ENCODE data around the gene SLC4A7. TPM values are rescaled to one million over a fixed set of nuclear protein-coding genes. Genes with fewer than 3 reads are reported as not detected.

The SLC4A7 gene
- total and polyA plus RNA-seq, 4 experiments from 2014 or later, result 12.7 to 103 (median 60.9) TPM

GRCh38 chr3:27353221-27353620 lies 131.0 kb downstream of the SLC4A7 start:
- no peak overlapping the region for H3K4me3 ChIP-seq (ENCODE audit: low read length in 2 of 2)
- no peaks in the 10 kb centered on the region for H3K36me3 ChIP-seq (ENCODE audit: insufficient read depth, low read length)
- intact Hi-C loops (cut with micrococcal nuclease), result no loop called here
- H3K4me1 Mint-ChIP-seq, result peaks cover 21 to 60% (median 33%) of the 10 kb centered on the region in 4 donors
- ChIA-PET POLR2A (ENCODE audit: partially characterized antibody) (no interaction called here), CTCF (ENCODE audit: partially characterized antibody) (interaction anchor here (2.4 kb wide), 1 partner anchor 114 kb away, joined by 12 read pairs; no protein-coding TSS in a partner anchor)
- DNase-seq, result no peak
- no peaks in the 10 kb centered on the region for H3K27me3 ChIP-seq (ENCODE audit: insufficient read depth, low read length)
- no peaks in the 10 kb centered on the region for H3K9me3 ChIP-seq (ENCODE audit: control insufficient read depth in 1 of 2, low read length in 2 of 2)
- no peaks in the 10 kb centered on the region for H3K36me3 Mint-ChIP-seq
- peaks cover 8% of the 10 kb centered on the region for H3K4me1 ChIP-seq (ENCODE audit: insufficient read depth, low read length)
- H3K27ac Mint-ChIP-seq, result no peak overlapping the region
- no peak overlapping the region for H3K4me3 Mint-ChIP-seq
- H3K9me3 Mint-ChIP-seq, result no peaks in the 10 kb centered on the region
- H3K27me3 Mint-ChIP-seq, result no peaks in the 10 kb centered on the region
- no peak overlapping the region for H3K27ac ChIP-seq (ENCODE audit: low read depth, low read length)

- peak overlapping the region in 2 of 7 donors; percentile 64 to 65 for H3K27ac Mint-ChIP-seq
- H3K4me3 ChIP-seq (ENCODE audit: low read length in 2 of 2), result no peak overlapping the region
- H3K4me3 Mint-ChIP-seq, result no peak overlapping the region
- no peaks in the 10 kb centered on the region for H3K27me3 ChIP-seq (ENCODE audit: insufficient read depth, low read length)
- no peaks in the 10 kb centered on the region for H3K9me3 Mint-ChIP-seq
- no peaks in the 10 kb centered on the region for H3K36me3 Mint-ChIP-seq
- no peaks in the 10 kb centered on the region for H3K27me3 Mint-ChIP-seq
- no peak for DNase-seq
- POLR2A ChIA-PET (ENCODE audit: partially characterized antibody), result no interaction called here
- H3K4me1 ChIP-seq (ENCODE audit: insufficient read depth, low read length), result no peaks in the 10 kb centered on the region
- CTCF ChIA-PET (ENCODE audit: partially characterized antibody), result no interaction called here
- H3K27ac ChIP-seq (ENCODE audit: low read depth, low read length), result no peak overlapping the region
- H3K9me3 ChIP-seq (ENCODE audit: control insufficient read depth in 1 of 2, low read length in 2 of 2), result no peaks in the 10 kb centered on the region
- intact Hi-C loops (cut with micrococcal nuclease), result no loop called here
- H3K36me3 ChIP-seq (ENCODE audit: insufficient read depth, low read length), result no peaks in the 10 kb centered on the region
- peaks cover 14 to 51% (median 25%) of the 10 kb centered on the region in 4 donors for H3K4me1 Mint-ChIP-seq
Measured at GRCh38 chr3:27352047-27352446, 132.1 kb downstream of the SLC4A7 start.

GRCh38 chr3:27349832-27350231 lies 134.4 kb downstream of the SLC4A7 start:
- Histone ChIP-seq H3K4me1 (ENCODE audit: insufficient read depth, low read length) (no peaks in the 10 kb centered on the region), H3K9me3 (ENCODE audit: control insufficient read depth in 1 of 2, low read length in 2 of 2) (no peaks in the 10 kb centered on the region), H3K36me3 (ENCODE audit: insufficient read depth, low read length) (no peaks in the 10 kb centered on the region), H3K27ac (ENCODE audit: low read depth, low read length) (peak overlapping the region; percentile 6), H3K27me3 (ENCODE audit: insufficient read depth, low read length) (no peaks in the 10 kb centered on the region), H3K4me3 (ENCODE audit: low read length in 2 of 2) (no peak overlapping the region)
- H3K27me3 Mint-ChIP-seq, result no peaks in the 10 kb centered on the region
- H3K27ac Mint-ChIP-seq, result peak overlapping the region in 5 of 7 donors; percentile 31 to 86 (median 71)
- ChIA-PET POLR2A (ENCODE audit: partially characterized antibody) (no interaction called here), CTCF (ENCODE audit: partially characterized antibody) (interaction anchor here (1.8 kb wide), 1 partner anchor 331 kb away, joined by 8 read pairs; no protein-coding TSS in a partner anchor)
- peaks cover 18 to 46% (median 30%) of the 10 kb centered on the region in 4 donors for H3K4me1 Mint-ChIP-seq
- DNase-seq, result peak in 1 of 5 donors; percentile 5
- intact Hi-C loops (cut with micrococcal nuclease), result no loop called here
- peak overlapping the region; percentile 1 to 76 (median 64) for H3K4me3 Mint-ChIP-seq
- H3K9me3 Mint-ChIP-seq, result no peaks in the 10 kb centered on the region
- no peaks in the 10 kb centered on the region for H3K36me3 Mint-ChIP-seq

DNA sequence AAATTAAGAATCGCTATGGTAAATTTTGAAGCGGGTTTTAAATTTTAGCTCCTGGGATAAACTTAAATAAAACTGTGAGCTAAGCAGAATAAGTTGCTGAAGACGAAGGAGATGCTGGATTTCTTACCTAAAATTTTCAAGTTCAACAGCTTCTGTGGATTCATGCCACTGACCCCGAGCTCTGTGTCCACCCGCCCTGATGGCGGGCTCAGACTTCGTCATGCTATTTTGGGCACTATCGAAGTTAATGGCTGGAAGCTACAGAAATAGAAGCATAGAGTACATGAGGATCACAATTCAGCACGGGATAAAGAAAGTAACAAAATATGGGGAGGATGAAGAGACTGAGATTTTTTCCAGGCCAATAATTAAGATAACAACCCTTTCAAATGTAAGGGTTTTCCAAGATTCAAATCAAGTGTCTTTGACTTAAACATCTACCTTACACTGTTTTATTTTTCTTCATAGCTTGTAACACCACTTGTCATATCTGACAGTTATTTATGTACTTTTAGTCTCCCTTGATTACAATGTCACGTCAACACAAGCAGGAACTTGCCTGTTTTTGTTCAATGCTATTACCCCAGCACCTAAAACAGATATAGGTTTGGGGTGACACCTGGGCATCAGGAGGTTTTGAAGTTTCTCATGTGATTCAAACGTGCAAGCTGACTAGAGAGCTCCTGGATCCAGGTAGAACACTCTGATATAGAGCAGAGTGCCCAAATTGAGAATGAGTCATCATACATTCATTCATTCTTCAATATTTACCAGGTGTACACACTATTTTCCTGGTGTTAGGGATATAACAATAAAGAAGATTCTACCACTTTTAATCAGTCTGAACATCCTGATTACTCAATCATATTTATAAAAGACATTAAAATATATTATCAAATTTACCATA lies 138.0 kb downstream of the SLC4A7 start:
- H3K4me1 Mint-ChIP-seq, result peaks cover 15 to 28% (median 20%) of the 10 kb centered on the region in 4 donors
- Histone ChIP-seq H3K27ac (ENCODE audit: low read depth, low read length) (no peak overlapping the region), H3K4me3 (ENCODE audit: low read length in 2 of 2) (no peak overlapping the region), H3K27me3 (ENCODE audit: insufficient read depth, low read length) (no peaks in the 10 kb centered on the region), H3K4me1 (ENCODE audit: insufficient read depth, low read length) (no peaks in the 10 kb centered on the region), H3K36me3 (ENCODE audit: insufficient read depth, low read length) (no peaks in the 10 kb centered on the region), H3K9me3 (ENCODE audit: control insufficient read depth in 1 of 2, low read length in 2 of 2) (no peaks in the 10 kb centered on the region)
- peak overlapping the region in 1 of 8 donors; percentile 2 for H3K4me3 Mint-ChIP-seq
- no peaks in the 10 kb centered on the region for H3K9me3 Mint-ChIP-seq
- ChIA-PET CTCF (ENCODE audit: partially characterized antibody) (interaction anchor here (0.7 to 1.2 kb wide), 2 partner anchors 8 to 127 kb away, joined by 3 read pairs; no protein-coding TSS in a partner anchor), POLR2A (ENCODE audit: partially characterized antibody) (no interaction called here)
- intact Hi-C loops (cut with micrococcal nuclease), result no loop called here
- H3K36me3 Mint-ChIP-seq, result no peaks in the 10 kb centered on the region
- no peak for DNase-seq
- H3K27ac Mint-ChIP-seq, result peak overlapping the region in 3 of 7 donors; percentile 20 to 38 (median 32)
- H3K27me3 Mint-ChIP-seq, result no peaks in the 10 kb centered on the region

DNA sequence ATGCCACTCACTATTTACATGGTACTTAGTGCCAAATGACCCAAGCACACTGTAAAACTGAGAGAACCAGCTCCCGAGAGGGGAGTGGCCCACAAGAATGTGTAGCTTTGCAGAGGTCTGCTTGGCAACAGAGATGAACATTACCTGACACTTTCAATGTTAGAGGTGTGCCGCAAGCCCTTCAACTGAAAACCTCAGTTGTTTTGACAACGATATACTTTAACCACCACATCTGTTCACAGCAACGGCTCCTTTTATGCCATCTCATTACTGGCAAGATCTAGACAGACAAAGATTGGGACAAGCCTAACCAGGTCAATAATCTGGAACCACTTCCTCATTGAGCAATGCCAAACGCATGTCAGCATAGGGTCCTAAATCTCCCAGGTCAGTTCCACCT lies 138.7 kb downstream of the SLC4A7 start:
- intact Hi-C loops (cut with micrococcal nuclease), result no loop called here
- ChIA-PET CTCF (ENCODE audit: partially characterized antibody) (interaction anchor here (0.7 to 1.2 kb wide), 2 partner anchors 9 to 128 kb away, joined by 3 read pairs; no protein-coding TSS in a partner anchor), POLR2A (ENCODE audit: partially characterized antibody) (no interaction called here)
- Histone ChIP-seq H3K27me3 (ENCODE audit: insufficient read depth, low read length) (no peaks in the 10 kb centered on the region), H3K9me3 (ENCODE audit: control insufficient read depth in 1 of 2, low read length in 2 of 2) (no peaks in the 10 kb centered on the region), H3K27ac (ENCODE audit: low read depth, low read length) (no peak overlapping the region), H3K4me1 (ENCODE audit: insufficient read depth, low read length) (no peaks in the 10 kb centered on the region), H3K4me3 (ENCODE audit: low read length in 2 of 2) (no peak overlapping the region), H3K36me3 (ENCODE audit: insufficient read depth, low read length) (no peaks in the 10 kb centered on the region)
- H3K36me3 Mint-ChIP-seq, result no peaks in the 10 kb centered on the region
- peak overlapping the region in 6 of 7 donors; percentile 11 to 84 (median 78) for H3K27ac Mint-ChIP-seq
- peak overlapping the region in 1 of 8 donors; percentile 0 for H3K4me3 Mint-ChIP-seq
- H3K27me3 Mint-ChIP-seq, result no peaks in the 10 kb centered on the region
- peaks cover 14 to 26% (median 18%) of the 10 kb centered on the region in 4 donors for H3K4me1 Mint-ChIP-seq
- H3K9me3 Mint-ChIP-seq, result peaks cover 0 to 2% (median 0%) of the 10 kb centered on the region in 8 donors
- peak; percentile 38 to 62 (median 51) for DNase-seq

- Mint-ChIP-seq H3K27ac (peak overlapping the region in 2 of 7 donors; percentile 84), H3K9me3 (peaks cover 0 to 2% (median 0%) of the 10 kb centered on the region in 8 donors), H3K27me3 (no peaks in the 10 kb centered on the region), H3K4me1 (peaks cover 12 to 26% (median 20%) of the 10 kb centered on the region in 4 donors), H3K36me3 (no peaks in the 10 kb centered on the region), H3K4me3 (no peak overlapping the region)
- H3K4me1 ChIP-seq (ENCODE audit: insufficient read depth, low read length), result no peaks in the 10 kb centered on the region
- intact Hi-C loops (cut with micrococcal nuclease), result no loop called here
- no peaks in the 10 kb centered on the region for H3K27me3 ChIP-seq (ENCODE audit: insufficient read depth, low read length)
- no peak overlapping the region for H3K27ac ChIP-seq (ENCODE audit: low read depth, low read length)
- H3K4me3 ChIP-seq (ENCODE audit: low read length in 2 of 2), result no peak overlapping the region
- ChIA-PET POLR2A (ENCODE audit: partially characterized antibody) (interaction anchor here (1.1 kb wide), 1 partner anchor 135 kb away, joined by 3 read pairs; no protein-coding TSS in a partner anchor), CTCF (ENCODE audit: partially characterized antibody) (interaction anchor here (0.6 to 1.2 kb wide), 3 partner anchors 9 to 336 kb away, joined by 3 read pairs; no protein-coding TSS in a partner anchor)
- H3K36me3 ChIP-seq (ENCODE audit: insufficient read depth, low read length), result no peaks in the 10 kb centered on the region
- no peaks in the 10 kb centered on the region for H3K9me3 ChIP-seq (ENCODE audit: control insufficient read depth in 1 of 2, low read length in 2 of 2)
- no peak for DNase-seq
Measured at GRCh38 chr3:27345045-27345444, 139.1 kb downstream of the SLC4A7 start.

DNA sequence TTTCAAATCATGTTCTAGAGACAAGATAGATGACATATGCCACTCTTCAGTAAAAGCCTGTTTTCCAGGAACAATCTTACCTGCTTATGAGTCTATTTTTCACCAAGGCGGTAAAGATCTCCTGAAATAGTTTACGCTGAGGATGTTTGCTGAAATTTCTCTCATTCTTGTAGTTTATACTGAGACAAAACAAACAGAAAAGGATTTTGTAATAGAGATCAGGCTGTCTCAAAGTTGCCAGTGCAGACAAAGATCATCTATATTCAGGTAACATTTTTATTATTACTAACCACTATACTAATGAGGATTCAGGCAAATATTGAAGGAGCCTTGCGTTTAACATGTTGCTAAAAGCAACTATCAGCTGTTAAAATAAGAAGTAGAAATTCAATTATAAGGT lies 140.0 kb downstream of the SLC4A7 start:
- intact Hi-C loops (cut with micrococcal nuclease), result no loop called here
- H3K4me3 Mint-ChIP-seq, result no peak overlapping the region
- H3K36me3 Mint-ChIP-seq, result no peaks in the 10 kb centered on the region
- H3K27ac ChIP-seq (ENCODE audit: low read depth, low read length), result no peak overlapping the region
- no peak for DNase-seq
- no peaks in the 10 kb centered on the region for H3K4me1 ChIP-seq (ENCODE audit: insufficient read depth, low read length)
- no peak overlapping the region for H3K4me3 ChIP-seq (ENCODE audit: low read length in 2 of 2)
- H3K27ac Mint-ChIP-seq, result no peak overlapping the region
- no peaks in the 10 kb centered on the region for H3K27me3 Mint-ChIP-seq
- POLR2A ChIA-PET (ENCODE audit: partially characterized antibody), result interaction anchor here (1.1 kb wide), 1 partner anchor 135 kb away, joined by 3 read pairs; no protein-coding TSS in a partner anchor
- peaks cover 7 to 19% (median 14%) of the 10 kb centered on the region in 4 donors for H3K4me1 Mint-ChIP-seq
- CTCF ChIA-PET (ENCODE audit: partially characterized antibody), result no interaction called here
- H3K36me3 ChIP-seq (ENCODE audit: insufficient read depth, low read length), result no peaks in the 10 kb centered on the region
- H3K9me3 ChIP-seq (ENCODE audit: control insufficient read depth in 1 of 2, low read length in 2 of 2), result no peaks in the 10 kb centered on the region
- no peaks in the 10 kb centered on the region for H3K27me3 ChIP-seq (ENCODE audit: insufficient read depth, low read length)
- peaks cover 0 to 2% (median 0%) of the 10 kb centered on the region in 8 donors for H3K9me3 Mint-ChIP-seq
